Measurements from ENCODE around the gene MYH7B.

The MYH7B gene

DNA sequence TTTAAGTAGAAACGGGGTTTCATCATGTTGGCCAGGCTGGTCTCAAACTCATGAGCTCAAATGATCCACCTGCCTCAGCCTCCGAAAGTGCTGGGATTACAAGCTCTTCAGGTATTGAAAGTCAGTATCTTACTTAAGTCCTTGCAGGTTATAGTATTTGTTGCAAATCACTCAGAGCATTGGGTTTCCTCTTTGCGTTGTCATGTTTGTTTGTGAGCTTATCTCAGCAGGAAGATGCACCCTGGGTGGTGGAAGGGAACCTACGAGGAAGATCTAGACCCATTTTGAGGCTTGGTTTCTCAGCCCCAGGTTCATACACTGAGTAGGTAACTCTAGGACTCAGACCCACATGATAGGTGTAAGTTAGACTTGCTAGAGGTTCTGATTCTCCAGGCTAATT lies 18.6 kb downstream of the MYH7B start:
- no peak for DNase-seq (ENCODE audit: low read depth in 1 of 2, low spot score in 1 of 2)

DNA sequence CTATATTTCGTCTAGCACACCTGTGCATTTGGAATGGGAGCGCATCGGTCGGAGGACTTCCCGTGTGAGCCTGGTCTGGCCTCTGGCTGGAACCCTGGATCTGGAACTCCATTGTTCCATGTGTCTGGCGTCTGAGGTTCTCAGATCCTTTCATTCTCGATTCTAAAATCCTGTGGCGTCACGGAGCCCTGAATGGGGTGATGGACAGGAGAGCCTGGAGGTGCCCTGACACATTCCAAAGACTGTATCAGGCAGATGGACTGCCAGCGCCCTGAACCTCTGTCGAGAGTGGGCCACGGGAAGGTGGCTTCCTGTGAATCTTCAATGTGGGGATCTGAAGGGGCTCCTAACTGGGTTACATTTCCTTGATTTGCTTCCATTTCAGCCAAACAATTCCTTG lies 20.6 kb downstream of the MYH7B start:
- DNase-seq (ENCODE audit: low read depth in 1 of 2, low spot score in 1 of 2) = no peak

DNA sequence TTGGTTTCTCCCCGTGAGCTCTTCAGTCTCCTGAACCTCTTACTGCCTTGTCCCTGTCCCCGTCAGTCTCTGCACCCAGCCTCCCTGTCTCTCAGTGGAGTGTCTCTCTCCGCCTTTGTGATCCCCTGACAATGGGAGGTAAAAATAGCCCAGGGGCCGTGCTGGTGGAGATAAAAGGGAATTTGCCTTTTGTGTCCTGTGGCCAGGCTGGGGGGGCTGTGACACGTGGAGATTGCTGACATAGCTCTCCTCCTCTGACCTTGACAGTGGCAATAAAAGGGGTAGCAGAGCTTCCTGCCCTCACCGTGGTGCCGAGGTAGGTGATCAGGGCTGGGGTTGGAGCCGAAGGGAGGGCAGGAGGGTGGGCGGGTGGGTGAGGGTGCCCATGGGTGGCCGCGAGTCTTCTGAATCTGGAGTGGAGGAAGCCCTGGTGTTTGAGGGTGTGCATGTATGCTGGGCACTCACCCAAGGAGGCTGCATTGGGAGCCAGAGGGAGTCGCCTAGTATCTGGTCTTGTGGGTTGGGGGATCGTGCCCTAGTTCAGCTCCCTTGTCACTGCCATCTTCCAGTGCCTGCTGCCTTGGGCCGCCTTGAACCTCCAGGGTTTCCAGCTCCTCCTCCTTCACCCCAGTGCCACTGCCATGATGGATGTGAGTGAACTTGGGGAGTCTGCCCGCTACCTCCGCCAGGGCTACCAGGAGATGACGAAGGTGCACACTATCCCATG lies 21.9 kb downstream of the MYH7B start:
- no peak for DNase-seq (ENCODE audit: low read depth in 1 of 2, low spot score in 1 of 2)

DNA sequence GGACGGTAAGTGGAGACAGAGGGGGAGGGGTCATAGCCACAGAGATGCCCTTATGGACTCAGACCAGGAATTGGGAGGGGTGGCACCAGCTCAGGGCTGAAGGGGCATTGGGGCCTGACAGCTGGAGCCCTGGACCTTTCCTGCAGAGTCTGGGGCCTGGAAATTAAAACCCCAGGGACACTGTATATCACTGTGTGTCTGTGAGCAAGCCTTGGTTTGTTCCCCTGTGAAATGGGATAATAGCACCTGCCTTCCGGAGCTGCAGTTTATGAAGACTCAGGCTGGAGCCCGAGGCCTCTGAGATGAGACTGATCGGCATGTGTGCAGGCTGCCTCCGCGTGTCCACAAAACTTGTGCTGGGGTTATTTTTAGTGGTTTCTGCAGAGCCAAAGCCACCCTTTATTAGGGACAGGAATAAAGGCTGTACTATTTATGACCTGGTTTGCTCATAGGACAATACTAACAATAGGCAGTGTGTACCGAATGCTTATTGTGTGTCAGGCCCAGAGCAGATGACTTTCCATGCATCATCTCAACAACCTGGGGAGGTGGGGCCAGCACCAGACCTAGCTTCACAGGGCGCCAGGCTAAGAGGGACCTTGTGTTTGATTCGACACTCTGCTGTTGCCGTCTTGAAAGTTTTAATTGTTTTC lies 22.6 kb downstream of the MYH7B start:
- no peak for DNase-seq (ENCODE audit: low read depth in 1 of 2, low spot score in 1 of 2)

DNA sequence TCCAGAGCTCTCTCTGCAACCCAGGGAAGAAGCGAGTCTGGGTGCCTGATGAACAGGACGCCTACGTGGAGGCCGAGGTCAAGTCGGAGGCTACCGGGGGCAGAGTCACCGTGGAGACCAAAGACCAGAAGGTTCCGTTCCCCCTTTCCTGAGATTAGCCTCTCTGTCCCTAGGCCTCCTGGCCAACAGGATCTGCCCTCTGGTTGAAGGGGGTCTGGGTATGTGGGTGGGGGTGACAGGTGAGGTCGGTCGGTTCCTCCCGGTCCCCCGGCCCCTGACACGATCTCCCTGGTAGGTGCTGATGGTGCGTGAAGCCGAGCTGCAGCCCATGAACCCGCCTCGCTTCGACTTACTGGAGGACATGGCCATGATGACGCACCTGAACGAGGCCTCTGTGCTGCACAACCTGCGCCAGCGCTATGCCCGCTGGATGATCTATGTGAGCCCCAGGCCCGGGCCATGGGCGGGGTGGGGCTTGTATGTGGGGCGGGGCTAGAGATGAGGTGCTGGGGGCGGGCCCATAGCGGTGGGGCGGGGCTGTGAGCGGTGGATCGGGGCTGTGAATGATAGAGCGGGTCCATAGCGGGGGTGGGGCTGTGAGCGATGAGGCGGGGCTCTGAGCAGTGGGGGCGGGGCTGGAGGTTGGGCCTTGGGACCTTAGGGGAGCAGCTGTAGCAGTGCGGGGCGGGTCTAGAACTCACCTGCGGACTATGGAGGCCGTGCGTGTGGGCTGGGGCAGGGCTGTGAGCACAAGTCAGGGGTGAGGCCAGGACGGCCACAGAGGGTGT lies 23.9 kb downstream of the MYH7B start:
- no peak for DNase-seq (ENCODE audit: low read depth in 1 of 2, low spot score in 1 of 2)

DNA sequence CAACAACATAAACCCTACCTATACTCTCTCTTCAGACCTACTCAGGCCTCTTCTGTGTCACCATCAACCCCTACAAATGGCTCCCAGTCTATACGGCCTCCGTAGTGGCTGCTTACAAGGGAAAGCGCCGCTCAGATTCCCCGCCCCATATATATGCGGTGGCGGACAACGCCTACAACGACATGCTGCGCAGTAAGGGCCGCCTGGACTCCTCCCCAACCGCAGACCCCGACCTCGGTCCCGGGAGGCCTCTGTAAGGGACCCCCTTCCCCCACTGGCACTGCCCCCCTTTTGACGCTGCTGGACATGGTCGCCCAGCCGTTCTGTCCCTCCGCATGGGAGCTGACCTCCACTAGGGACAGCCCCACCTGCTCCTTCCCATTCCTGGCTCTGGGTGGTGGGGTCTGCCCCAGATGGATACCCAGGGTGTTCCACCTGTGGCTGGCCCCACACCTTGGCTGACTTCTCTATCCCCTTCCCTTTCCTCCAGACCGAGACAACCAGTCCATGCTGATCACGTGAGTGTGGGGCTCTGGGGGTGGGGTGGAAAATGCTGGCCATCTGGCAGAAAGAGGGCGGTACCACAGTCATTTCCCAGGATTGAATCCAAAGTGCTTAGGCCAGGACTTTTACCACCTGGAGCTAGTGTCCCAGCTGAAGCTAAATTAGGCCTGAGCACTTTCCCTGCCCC lies 25.0 kb downstream of the MYH7B start:
- DNase-seq (ENCODE audit: low read depth in 1 of 2, low spot score in 1 of 2) = no peak

DNA sequence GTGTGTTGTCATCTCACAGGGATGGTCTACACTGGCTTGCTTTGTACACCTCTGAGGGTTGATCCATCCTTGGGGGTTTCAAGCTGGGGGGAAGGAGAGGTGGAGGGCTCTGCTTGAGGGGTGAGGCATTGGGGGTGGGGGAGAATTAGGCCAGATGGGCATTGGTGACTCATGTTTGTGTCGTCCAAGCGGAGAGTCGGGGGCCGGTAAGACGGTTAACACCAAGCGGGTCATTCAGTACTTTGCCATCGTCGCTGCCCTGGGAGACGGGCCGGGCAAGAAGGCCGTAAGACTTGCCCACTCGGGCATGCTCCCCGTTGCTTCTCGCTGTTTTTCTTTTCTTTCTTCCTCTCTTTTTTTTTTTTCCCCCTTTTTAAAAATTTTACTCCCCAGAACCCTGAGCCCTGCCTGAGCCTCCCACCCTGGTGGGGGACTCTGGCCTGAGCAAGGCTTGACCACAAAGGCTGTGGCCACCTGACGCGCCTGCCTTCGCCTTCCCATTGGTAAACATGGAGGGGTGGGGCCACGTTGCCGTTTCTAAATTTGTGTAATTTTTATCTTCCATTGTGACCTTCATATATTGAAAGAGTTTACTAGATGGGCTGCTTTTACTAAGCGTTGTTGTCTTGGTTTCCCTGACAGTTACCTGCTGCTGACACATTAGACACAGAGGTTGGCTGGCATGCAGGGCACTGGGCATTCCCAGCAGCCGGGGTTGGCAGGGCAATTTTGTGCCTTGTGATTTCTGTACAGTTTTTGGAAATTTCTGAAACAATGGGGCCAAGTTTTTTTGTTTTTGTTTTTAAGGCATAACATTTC lies 26.8 kb downstream of the MYH7B start:
- no peak for DNase-seq (ENCODE audit: low read depth in 1 of 2, low spot score in 1 of 2)

DNA sequence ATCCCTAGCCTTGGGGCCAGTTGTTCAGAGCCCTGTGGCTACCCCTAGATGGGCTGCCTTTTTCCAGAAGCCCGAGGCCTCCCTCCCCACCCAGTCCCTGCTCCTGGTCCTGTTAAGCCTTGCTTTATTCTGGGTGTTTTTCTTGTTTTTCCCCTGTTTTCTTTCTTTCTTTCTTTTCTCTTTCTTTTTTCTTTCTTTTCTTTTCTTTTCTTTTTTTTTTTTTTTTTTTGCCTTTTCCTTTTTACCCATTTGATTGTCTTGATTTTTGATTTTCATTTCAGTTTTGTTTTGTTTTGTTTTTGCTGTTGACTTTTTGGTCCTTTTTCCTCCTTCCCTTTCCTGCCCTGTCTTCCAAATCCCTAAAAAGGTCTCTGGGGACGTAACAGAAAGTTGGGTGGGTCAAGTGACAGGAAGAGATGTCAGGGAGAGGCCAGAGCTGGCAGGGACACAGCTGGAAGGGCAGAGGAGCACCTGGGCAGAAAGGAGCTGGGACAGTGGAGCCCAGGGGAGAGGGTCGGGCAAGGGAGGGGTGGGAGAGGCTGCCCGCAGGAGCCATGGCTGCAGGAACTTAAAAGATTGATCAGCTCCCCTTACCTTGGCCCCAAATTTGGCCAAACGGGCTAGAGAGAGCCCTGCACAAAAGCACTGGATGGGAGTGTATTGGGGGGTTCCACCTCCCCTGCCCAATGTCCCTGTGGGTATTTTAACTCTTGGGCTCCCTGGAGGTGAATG lies 27.6 kb downstream of the MYH7B start:
- no peak for DNase-seq (ENCODE audit: low read depth in 1 of 2, low spot score in 1 of 2)

DNA sequence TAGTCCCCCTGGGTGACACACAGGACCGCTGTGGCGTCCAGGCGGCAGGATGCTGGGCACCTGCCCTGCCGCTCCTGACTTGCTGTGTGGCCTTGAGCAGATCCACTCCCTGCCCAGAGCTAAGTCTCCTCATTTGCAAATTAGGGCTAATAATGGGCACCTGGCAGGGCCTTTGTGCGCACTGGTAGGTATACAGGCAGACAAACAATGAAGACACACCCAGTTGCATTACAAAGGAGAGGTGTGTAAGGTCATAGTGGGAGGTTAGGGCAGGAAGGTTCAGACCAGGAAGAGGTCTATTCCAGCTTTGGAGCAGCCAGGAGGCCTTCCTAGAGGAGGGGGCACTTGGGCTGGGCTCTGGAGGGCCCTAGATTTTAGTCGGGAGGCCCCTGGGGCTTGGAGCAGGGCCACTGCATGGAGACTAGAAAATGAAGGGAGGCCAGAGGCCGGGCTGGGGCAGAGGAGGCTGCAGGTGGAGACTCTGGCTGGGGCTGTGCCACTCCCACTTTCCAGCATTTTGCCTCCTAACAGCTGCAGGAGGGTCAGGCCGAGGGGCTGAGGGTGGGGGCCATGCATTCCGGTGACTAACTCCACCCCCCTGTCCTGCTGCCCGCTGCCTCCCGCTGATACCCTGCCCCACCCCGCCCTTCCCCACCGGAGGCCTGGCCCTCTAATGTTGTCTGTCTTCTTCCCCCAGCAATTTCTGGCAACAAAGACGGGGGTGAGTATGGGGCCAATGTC lies 28.5 kb downstream of the MYH7B start:
- no peak for DNase-seq (ENCODE audit: low read depth in 1 of 2, low spot score in 1 of 2)

DNA sequence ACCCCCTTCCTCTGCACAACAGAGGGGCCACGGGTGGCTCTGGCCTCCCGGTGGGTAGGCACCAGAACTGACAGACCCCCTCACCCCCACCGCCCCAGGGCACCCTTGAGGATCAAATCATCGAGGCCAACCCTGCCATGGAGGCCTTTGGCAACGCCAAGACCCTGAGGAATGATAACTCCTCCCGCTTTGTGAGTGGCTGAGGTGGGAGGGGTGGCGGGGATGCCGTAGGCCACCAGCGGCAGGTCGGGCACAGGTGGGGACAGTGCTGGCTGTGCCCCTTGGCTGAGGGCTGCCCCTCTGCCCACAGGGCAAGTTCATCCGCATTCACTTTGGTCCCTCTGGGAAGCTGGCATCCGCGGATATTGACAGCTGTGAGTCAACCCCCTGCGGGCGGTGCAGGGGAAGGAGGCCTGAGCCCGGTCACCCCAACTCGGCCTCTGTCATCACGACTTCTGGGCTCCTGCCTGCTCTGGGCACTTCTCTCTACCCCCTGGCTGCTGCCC lies 29.1 kb downstream of the MYH7B start:
- DNase-seq (ENCODE audit: low read depth in 1 of 2, low spot score in 1 of 2) = no peak

DNA sequence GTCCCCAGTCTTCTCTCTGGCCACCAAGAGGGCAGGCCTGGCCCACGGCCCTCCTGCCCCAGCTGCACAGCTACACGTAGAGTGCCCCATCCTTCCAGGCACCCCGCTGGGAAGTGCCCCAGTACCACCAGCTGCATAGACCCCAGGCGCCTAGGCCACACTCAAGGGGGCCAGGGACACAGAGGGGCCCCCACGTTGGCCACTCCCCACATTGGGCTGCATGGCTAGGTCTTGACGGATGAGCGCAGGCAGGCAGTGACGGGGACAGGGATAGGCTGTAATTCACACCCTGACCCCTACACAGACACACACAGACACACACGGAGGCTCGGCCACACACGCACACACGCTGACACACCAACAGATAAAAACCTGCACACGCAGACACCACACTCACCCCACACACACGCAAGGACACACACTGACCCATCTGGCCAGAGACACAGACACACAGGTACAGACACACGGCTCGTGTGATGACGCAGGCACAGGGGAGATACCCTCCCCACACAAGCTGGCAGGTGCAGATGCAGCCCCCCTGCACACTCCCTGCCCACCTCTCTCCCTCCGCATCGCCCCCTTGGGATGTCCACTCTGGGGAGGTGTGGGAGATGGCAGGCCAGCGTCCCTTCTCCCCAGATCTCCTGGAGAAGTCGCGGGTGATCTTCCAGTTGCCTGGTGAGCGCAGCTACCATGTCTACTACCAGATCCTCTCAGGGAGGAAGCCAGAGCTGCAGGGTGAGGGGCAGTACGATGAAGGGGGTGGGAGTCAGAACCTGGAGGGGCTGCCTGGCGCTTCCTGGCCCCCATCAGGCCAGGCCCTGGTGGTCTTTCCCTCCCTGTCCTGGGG lies 30.0 kb downstream of the MYH7B start:
- DNase-seq (ENCODE audit: low read depth in 1 of 2, low spot score in 1 of 2) = no peak

DNA sequence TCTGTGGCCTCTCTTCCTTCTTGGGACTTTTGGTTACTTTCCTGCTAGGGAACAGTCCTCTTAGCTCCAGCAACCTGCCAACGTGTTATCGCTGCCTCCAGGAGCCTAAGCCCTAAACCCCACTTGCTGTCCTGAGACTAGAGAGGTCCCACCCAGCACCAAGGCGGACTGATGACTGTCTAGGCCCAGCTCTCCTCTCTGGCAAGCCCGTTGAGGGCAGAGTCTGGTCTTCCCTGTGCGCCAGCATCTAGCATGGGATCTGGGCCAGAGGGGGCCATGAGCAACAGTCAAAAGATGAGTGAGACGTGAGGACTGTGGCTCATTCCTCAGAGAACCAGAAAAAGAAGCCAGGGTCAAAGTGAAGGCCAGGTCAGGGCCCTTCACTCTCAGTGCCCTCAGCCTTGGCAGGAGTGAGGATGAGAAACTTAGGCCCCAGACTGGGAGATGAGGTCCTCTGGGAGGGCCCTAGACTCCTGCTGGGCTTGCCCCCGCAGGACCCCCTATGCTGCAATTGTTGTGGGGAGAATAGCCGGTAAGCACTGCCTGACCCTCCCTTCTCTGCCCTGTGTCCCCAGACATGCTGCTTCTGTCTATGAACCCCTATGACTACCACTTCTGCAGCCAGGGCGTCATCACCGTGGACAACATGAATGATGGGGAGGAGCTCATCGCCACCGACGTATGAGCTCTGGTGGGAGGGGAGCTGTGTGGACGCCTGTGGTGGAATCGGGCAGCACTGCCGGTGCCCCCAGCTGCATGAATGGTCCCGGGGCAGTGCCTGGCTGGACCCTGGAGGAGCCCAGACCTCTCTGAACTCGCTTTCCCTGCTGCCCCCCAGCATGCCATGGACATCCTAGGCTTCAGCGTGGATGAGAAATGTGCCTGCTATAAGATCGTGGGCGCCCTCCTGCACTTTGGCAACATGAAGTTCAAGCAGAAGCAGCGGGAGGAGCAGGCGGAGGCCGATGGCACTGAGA lies 30.9 kb downstream of the MYH7B start:
- DNase-seq (ENCODE audit: low read depth in 1 of 2, low spot score in 1 of 2) = no peak

DNA sequence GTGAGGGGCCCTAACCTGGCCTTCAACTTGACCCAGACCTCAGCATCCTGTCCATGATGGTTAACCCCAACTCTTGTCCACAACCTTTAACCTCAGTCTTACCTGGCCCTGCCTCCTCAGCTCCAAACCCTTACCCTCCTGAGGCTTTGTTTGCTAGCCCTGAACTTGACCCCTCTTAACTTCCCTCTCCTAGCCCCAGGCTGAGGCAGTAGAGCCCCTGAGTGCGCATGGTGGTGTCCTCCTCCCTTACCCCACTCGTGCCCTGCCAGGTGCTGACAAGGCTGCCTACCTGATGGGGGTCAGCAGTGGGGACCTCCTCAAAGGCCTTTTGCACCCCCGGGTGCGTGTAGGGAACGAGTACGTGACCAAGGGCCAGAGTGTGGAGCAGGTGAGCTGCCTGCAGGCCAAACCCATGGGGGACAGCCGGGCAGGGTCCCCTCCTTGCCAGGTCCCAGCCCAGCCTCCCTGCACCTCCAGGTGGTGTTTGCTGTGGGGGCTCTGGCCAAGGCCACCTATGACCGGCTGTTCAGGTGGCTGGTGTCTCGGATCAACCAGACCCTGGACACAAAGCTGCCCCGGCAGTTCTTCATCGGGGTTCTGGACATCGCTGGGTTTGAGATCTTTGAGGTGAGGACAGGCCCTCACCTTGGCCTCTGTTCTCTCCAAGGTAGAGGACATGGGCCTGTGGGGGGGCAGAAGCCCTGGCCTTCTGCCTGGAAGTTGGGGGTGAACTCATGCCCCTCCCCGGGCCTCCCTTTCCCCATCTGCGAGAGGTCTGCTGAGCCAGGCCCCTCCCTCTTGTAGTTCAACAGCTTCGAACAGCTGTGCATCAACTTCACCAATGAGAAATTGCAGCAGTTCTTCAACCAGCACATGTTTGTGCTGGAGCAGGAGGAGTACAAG lies 31.9 kb downstream of the MYH7B start:
- no peak for DNase-seq (ENCODE audit: low read depth in 1 of 2, low spot score in 1 of 2)

DNA sequence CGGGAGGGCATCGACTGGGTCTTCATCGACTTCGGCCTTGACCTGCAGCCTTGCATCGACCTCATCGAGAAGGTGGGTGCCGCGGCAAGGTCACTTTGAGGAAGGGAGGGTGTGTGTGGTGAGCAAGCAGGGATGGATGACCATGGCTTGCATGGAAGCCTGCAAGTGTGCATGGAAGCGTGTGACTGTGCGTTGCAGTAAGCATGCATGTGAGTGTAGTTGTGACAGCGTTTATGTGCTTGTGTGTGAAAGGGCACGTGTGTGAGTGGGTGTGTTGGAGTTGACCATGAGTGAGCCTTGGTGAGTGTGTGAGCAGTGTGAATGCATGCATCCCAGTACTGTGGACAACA lies 32.5 kb downstream of the MYH7B start:
- DNase-seq (ENCODE audit: low read depth in 1 of 2, low spot score in 1 of 2) = no peak

DNA sequence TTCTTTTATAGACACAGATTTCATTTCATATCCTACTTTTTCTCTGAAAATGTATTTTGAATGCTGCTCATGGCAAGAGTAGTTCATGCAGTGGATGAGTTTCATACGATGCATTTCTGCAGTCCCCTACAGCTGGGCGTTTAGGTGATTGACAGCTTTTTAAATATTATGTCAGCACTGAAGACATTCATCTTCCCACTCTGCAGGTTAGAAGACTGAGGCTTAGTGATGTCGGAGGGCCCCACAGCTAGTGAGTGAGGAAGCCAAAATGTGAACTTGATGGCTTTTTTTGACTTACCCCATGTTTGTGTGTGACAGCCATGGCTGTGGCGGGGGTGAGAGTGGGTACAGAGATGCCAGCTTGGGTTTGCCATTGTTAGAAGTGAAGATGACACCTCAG lies 33.5 kb downstream of the MYH7B start:
- DNase-seq (ENCODE audit: low read depth in 1 of 2, low spot score in 1 of 2) = no peak

DNA sequence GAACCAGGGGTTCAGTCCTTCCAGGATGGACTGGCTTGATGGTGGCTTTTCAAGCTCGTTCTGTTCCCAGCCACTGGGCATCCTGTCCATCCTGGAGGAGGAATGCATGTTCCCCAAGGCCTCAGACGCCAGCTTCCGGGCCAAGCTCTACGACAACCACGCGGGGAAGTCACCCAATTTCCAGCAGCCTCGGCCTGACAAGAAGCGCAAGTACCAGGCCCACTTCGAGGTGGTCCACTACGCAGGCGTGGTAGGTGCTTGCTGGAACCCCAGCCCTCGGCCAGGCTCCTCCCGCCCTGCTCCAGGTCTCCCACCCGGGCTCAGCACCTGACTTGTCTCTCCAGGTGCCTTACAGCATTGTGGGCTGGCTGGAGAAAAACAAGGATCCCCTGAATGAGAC lies 34.0 kb downstream of the MYH7B start:
- DNase-seq (ENCODE audit: low read depth in 1 of 2, low spot score in 1 of 2) = no peak

Data from activated T-helper 1 cell treated with anti-CD3 and anti-CD28 coated beads, Interleukin-2, amount 50 U/mL, for 16 hours (primary cell).